CD4-positive, alpha-beta T cell treated with Interferon alpha-2 for 1 hour (primary cell): ENCODE results near the gene LRRC45.
A peak's percentile ranks its signal among the peaks of the same experiment; 100 is the strongest.

Experiments
- DNase-seq, 2 donors: peaks; one replicate each; pipeline ENCODE4 v3.0.0-alpha.2; 2020 to 2022

The LRRC45 gene

GRCh38 chr17:82065638-82066303 lies 42.7 kb downstream of the LRRC45 start, which contains the start of gene DUS1L:
TSS of gene DUS1L (minus strand) at chr17:82065804. CDS start at chr17:82065059, 745 bp downstream.
- DNase-seq, result peak; percentile 57 to 79

GRCh38 chr17:82070611-82071010 lies 47.5 kb downstream of the LRRC45 start:
- no peak for DNase-seq

- DNase-seq, result no peak
These were observed 49.7 kb downstream of the LRRC45 start for GRCh38 chr17:82072827-82073226.

- DNase-seq, result no peak
These were observed 50.3 kb downstream of the LRRC45 start for GRCh38 chr17:82073446-82073845.

DNA sequence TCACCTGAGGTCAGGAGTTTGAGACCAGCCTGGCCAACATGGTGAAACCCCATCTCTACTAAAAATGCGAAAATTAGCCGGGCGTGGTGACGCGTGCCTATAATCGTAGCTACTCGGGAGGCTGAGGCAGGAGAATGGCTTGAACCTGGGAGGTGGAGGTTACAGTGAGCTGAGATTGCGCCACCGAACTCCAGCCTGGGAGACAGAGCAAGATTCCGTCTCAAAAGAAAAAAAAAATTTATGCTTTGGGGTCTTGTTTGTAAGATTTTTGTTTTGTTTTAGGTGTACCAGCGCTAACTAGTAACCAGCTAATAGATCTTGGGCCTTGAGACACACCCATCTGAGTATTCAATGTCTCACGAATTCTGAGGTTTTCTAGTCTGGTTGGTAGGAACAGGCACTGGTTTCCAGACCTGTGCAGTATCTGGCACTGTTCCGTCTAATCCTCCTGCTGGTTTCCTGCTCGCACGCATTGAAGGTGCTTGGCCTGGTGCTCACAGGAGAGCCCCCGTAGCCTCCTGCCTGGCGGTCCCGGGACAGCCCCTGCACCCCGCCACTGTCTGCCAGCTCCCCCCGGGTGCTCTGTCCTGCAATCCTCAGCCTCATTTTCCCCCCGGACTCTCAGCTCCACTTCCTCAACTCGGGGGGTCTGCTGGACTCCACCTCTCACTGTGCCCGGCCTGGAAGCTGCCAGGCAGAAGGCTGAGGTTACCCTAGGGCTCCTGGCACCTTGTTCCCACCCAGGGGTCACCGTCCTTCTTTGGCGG lies 53.1 kb downstream of the LRRC45 start:
- no peak for DNase-seq

DNA sequence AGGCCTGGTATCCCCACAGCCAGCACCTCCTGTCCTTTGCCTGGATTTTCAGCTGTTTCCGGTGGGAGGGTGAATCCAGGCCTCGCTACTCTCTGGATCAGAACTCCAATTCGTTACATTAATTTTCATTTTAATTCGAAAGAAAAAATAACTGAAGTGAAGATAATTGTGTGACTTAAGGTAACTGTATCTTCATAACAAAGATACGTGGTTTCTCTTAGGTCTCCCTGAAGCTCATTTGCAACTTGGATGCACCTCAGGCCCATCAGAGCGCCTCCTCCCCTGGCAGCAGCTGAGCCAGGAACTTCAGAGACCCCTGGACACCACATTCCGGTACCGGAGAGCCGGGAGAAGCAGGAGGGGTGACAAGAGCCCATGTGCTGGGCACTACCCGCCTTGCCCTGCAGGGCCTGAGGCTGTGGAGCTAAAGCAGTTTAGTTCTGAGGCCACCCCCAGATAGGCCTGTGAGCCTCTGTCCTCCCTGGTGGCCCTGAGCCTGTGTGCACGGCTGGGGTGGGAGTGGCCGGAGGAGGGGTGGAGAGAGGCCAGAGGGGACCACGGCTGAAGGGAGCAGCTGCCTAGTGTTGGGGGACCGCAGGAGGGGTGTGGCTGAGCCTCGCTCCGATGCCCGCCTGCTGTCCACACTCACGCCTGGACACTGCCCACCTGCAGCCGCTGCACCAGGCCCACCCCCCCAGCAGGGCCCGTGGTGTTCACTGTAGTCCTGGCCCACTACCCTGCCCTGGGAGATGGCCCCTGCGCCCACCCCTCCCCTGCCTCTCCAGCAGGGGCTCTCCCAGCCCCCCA lies 53.9 kb downstream of the LRRC45 start:
- DNase-seq, result no peak

- DNase-seq, result no peak
These were observed 54.7 kb downstream of the LRRC45 start for GRCh38 chr17:82077617-82078358.

GRCh38 chr17:82078433-82078832 lies 55.3 kb downstream of the LRRC45 start:
- DNase-seq, result no peak

GRCh38 chr17:82079001-82079677 lies 56.0 kb downstream of the LRRC45 start:
- DNase-seq, result no peak

GRCh38 chr17:82080048-82080788 lies 57.1 kb downstream of the LRRC45 start:
- DNase-seq, result no peak
